ENCODE results near the gene PNMA8C.

GRCh38 chr19:46391296-46392251 is 37.2 kb downstream of the PNMA8C start:
- TF ChIP-seq POLR2A (IDR thresholded peaks at IDR 0.05; ENCODE audit: low read length) (no peak), GATA1 (IDR thresholded peaks at IDR 0.05; ENCODE audit: low read depth, low read length) (no peak)
